GM12878 (cell line): ENCODE data around the gene NSL1. TPM values are rescaled to one million over a fixed set of nuclear protein-coding genes. Genes with fewer than 3 reads are reported as not detected.

Experiments used
- ATAC-seq: fragments of 200-7000 bp; cut with Tn5 transposase; 3 replicates; pipeline ENCODE4 v1.9.1; 2020; ENCODE audit warnings: mild to moderate bottlenecking, moderate library complexity
- BruUV-seq: library from RNA; stranded (reverse); fragments of 400-500 nt; replicated peaks from 2 replicates; lab custom pipeline; 2021; lab: Mats Ljungman, UMichigan
- CTCF ChIA-PET: fragments of 300-600 bp; sonication (Branson Sonifier 250); formaldehyde crosslinking; extraction: SDS; loops from one replicate; lab custom pipeline; 2021; ENCODE audit warnings: inconsistent platforms; lab: Yijun Ruan, JAX
- POLR2A ChIA-PET: fragments of 350-600 bp; formaldehyde crosslinking; extraction: SDS; loops from one replicate; lab custom pipeline; 2021; ENCODE audit warnings: inconsistent platforms; lab: Charles Lee
- RAD21 ChIA-PET: fragments of 300-600 bp; sonication (Branson Sonifier 250); formaldehyde crosslinking; loops from one replicate; lab custom pipeline; 2023; ENCODE audit warnings: antibody characterized with exemption; ENCODE audit not compliant: unreplicated experiment; lab: Charles Lee
- SMC1A ChIA-PET: fragments of 300-600 bp; sonication (Branson Sonifier 250); formaldehyde crosslinking; loops from one replicate; lab custom pipeline; 2023; ENCODE audit not compliant: unreplicated experiment, uncharacterized antibody; lab: Charles Lee
- DNase-seq: peaks from one replicate; pipeline ENCODE4 v3.0.0-alpha.2; 2011; ENCODE audit warnings: low read depth, low spot score
- FAIRE-seq: peaks from 3 replicates; lab custom pipeline; 2011; peaks lifted over from hg19 to GRCh38; lab: Jason Lieb, UNC
- H2AFZ ChIP-seq: 2 replicates; pipeline ENCODE4 v1.6.0; 2011; ENCODE audit warnings: low read depth, low read length, control low read depth; ENCODE audit not compliant: control insufficient read depth
- H3K27ac ChIP-seq: 2 replicates; pipeline ENCODE4 v1.5.1; 2011; ENCODE audit warnings: control low read depth; ENCODE audit not compliant: control insufficient read depth, insufficient read depth
- H3K27me3 ChIP-seq, 2 experiments: replicated peaks in 1 of 2; 2 replicates each; pipeline versions ENCODE4 v1.6.0 to v1.6.1; 2011; ENCODE audit warnings: low read length in 1 of 2; ENCODE audit not compliant: control insufficient read depth in 2 of 2, insufficient read depth in 2 of 2
- H3K36me3 ChIP-seq, 2 experiments: 2 replicates each; pipeline ENCODE4 v1.5.1; 2011; ENCODE audit warnings: low read length in 1 of 2; ENCODE audit not compliant: control insufficient read depth in 2 of 2, insufficient read depth in 2 of 2
- H3K4me1 ChIP-seq: 2 replicates; pipeline ENCODE4 v1.6.1; 2011; ENCODE audit warnings: mild to moderate bottlenecking, low read length, moderate library complexity, mixed read lengths; ENCODE audit not compliant: control insufficient read depth, insufficient read depth
- H3K4me2 ChIP-seq: 2 replicates; pipeline ENCODE4 v1.6.0; 2011; ENCODE audit warnings: control low read depth; ENCODE audit not compliant: control insufficient read depth, insufficient read depth
- H3K4me3 ChIP-seq: fragments of 200-600 bp; sonication (generic); 2 replicates; pipeline ENCODE4 v1.5.1; 2016
- H3K79me2 ChIP-seq: 2 replicates; pipeline ENCODE4 v1.6.0; 2011; ENCODE audit warnings: low read length; ENCODE audit not compliant: control insufficient read depth, insufficient read depth
- H3K9ac ChIP-seq: 2 replicates; pipeline ENCODE4 v1.8.0; 2011; ENCODE audit warnings: low read length, control low read depth, mixed read lengths; ENCODE audit not compliant: control insufficient read depth, insufficient read depth
- H3K9me3 ChIP-seq: replicated peaks from 3 replicates; pipeline ENCODE4 v1.5.1; 2011; ENCODE audit warnings: mild to moderate bottlenecking, low read length; ENCODE audit not compliant: control insufficient read depth, insufficient read depth
- H4K20me1 ChIP-seq: 2 replicates; pipeline ENCODE4 v1.6.0; 2011; ENCODE audit not compliant: control insufficient read depth, insufficient read depth
- ATF3 ChIP-seq: IDR thresholded peaks from 2 replicates; pipeline ENCODE4 v1.6.1; 2011; ENCODE audit warnings: low read depth, mild to moderate bottlenecking, low read length, moderate library complexity, borderline replicate concordance; ENCODE audit errors: extremely low read depth
- CBX5 ChIP-seq: sonication (generic); IDR thresholded peaks from 2 replicates; pipeline ENCODE4 v1.6.1; 2016; ENCODE audit warnings: low read depth, moderate library complexity, mild to moderate bottlenecking, inconsistent platforms
- CHD2 ChIP-seq: IDR thresholded peaks from 2 replicates; pipeline ENCODE4 v1.6.1; 2011; ENCODE audit warnings: low read depth, low read length, improper control_type of control experiment, borderline replicate concordance
- ETV6 ChIP-seq, 2 experiments: fragments of 450-650 bp in 1 of 2; IDR thresholded peaks in 1 of 2; conservative IDR thresholded peaks in 1 of 2; 2 replicates each; pipeline ENCODE4 v1.6.1; 2014; ENCODE audit warnings: antibody characterized with exemption in 1 of 2, borderline replicate concordance in 1 of 2, low read depth in 1 of 2, mild to moderate bottlenecking in 1 of 2, moderate library complexity in 1 of 2
- HCFC1 ChIP-seq: fragments of 150-350 bp; IDR thresholded peaks from 2 replicates; pipeline ENCODE4 v1.6.1; 2014; ENCODE audit warnings: low read length
- IKZF2 ChIP-seq, 2 experiments: fragments of 450-650 bp; IDR thresholded peaks; 2 replicates each; pipeline ENCODE4 v1.6.1; 2017; ENCODE audit warnings: mild to moderate bottlenecking in 2 of 2, moderate library complexity in 2 of 2
- IRF4 ChIP-seq: IDR thresholded peaks from 2 replicates; pipeline ENCODE4 v1.6.1; 2011; ENCODE audit warnings: low read depth, low read length
- MEF2A ChIP-seq: IDR thresholded peaks from 2 replicates; pipeline ENCODE4 v1.6.1; 2011; ENCODE audit warnings: low read depth, mild to moderate bottlenecking, low read length, moderate library complexity; ENCODE audit not compliant: insufficient read depth
- MEF2B ChIP-seq: fragments of 450-650 bp; IDR thresholded peaks from 2 replicates; pipeline ENCODE4 v1.6.1; 2018; ENCODE audit warnings: mild to moderate bottlenecking, moderate library complexity; ENCODE audit not compliant: partially characterized antibody, poor library complexity, severe bottlenecking
- MXI1 ChIP-seq: fragments of 150-350 bp; IDR thresholded peaks from 2 replicates; pipeline ENCODE4 v1.6.1; 2011; ENCODE audit warnings: low read depth, mild to moderate bottlenecking, inconsistent platforms, low read length, improper control_type of control experiment
- NBN ChIP-seq: fragments of 450-650 bp; IDR thresholded peaks from 2 replicates; pipeline ENCODE4 v1.6.1; 2016
- NR2C1 ChIP-seq: fragments of 450-650 bp; IDR thresholded peaks from 2 replicates; pipeline ENCODE4 v1.6.1; 2017; ENCODE audit warnings: antibody characterized with exemption, mild to moderate bottlenecking, moderate library complexity
- PAX8 ChIP-seq: fragments of 450-650 bp; IDR thresholded peaks from 2 replicates; pipeline ENCODE4 v1.6.1; 2017; ENCODE audit warnings: mild to moderate bottlenecking, moderate library complexity
- SRF ChIP-seq, 2 experiments: IDR thresholded peaks; 2 replicates each; pipeline ENCODE4 v1.6.1; 2011; ENCODE audit warnings: low read depth in 2 of 2, low read length in 2 of 2, mild to moderate bottlenecking in 1 of 2, moderate library complexity in 1 of 2
- TAF1 ChIP-seq: IDR thresholded peaks from 2 replicates; pipeline ENCODE4 v1.6.1; 2011; ENCODE audit warnings: mild to moderate bottlenecking, low read depth, low read length, borderline replicate concordance
- TBL1XR1 ChIP-seq: IDR thresholded peaks from 2 replicates; pipeline ENCODE4 v1.6.1; 2012; ENCODE audit warnings: low read depth, low read length, improper control_type of control experiment
- TCF3 ChIP-seq: IDR thresholded peaks from 2 replicates; pipeline ENCODE4 v1.6.1; 2012; ENCODE audit warnings: low read depth, mild to moderate bottlenecking, low read length, borderline replicate concordance; ENCODE audit not compliant: insufficient read depth
- YBX1 ChIP-seq: fragments of 450-650 bp; IDR thresholded peaks from 2 replicates; pipeline ENCODE4 v1.6.1; 2016; ENCODE audit warnings: antibody characterized with exemption
- ZNF622 ChIP-seq: fragments of 450-650 bp; IDR thresholded peaks from 2 replicates; pipeline ENCODE4 v1.6.1; 2017; ENCODE audit warnings: mild to moderate bottlenecking, inconsistent platforms
- WGBS: methylation state at CpG from one replicate; pipeline ENCODE4 v1.1.6; 2016; ENCODE audit warnings: low lambda C conversion rate; ENCODE audit not compliant: insufficient replicate concordance, insufficient coverage; ENCODE audit errors: missing lambda C conversion rate; 5-methylcytosine and 5-hydroxymethylcytosine counted together
- in situ Hi-C: fragments of 300-500 bp; cut with MboI; formaldehyde crosslinking; loops from 9 replicates; pipeline ENCODE4 v1.14.3; 2018; ENCODE audit warnings: mixed read lengths
- intact Hi-C: fragments of 100-400 bp; cut with micrococcal nuclease; formaldehyde crosslinking; loops from one replicate; pipeline ENCODE4 v1.14.2; 2022; ENCODE audit not compliant: unreplicated experiment
- polyA plus RNA-seq, 11 experiments: library from polyadenylated mRNA; depleted of rRNA in 4 of 11; unstranded in 6 of 11; stranded (reverse) in 5 of 11; fragments of >200 nt; fragmentation: Nextera tagmentation in 4 of 11; fragmentation: Illumina TruSeq in 1 of 11; extraction: Ambion mirVana in 4 of 11; extraction: Trizol in 1 of 11; gene quantifications; 1 replicate in 1 of 11; 2 replicates in 10 of 11; pipeline versions ENCODE4 v1.2.1 to v1.2.3, GENCODE V29; 2011 to 2016; ENCODE audit warnings: inconsistent platforms in 2 of 11, missing spikeins in 2 of 11, low read depth in 1 of 11
- total RNA-seq, 4 experiments: library from RNA; depleted of rRNA in 3 of 4; stranded (reverse); fragments of >200 nt in 3 of 4; fragmentation: Illumina TruSeq in 1 of 4; extraction: Trizol in 1 of 4; gene quantifications; 2 replicates each; pipeline versions ENCODE4 v1.2.1 to v1.2.3, GENCODE V29; 2013 to 2021
- TF ChIP-seq, protein P1 (sequence below): fragments of 450-650 bp; IDR thresholded peaks from 2 replicates; pipeline ENCODE4 v1.6.1; 2017; ENCODE audit warnings: mild to moderate bottlenecking, moderate library complexity

NSL1 gene
- total and polyA plus RNA-seq, 10 of the 15 experiments (the other 5 are each of a cell fraction or from before 2014, with no cell fraction given) = 36.7 to 74.2 (median 46.4) TPM

- FAIRE-seq (no peak), DNase-seq (no peak)
- Histone ChIP-seq H3K9me3 (no peaks in the 10 kb centered on the region), H3K9ac (no peak overlapping the region), H3K79me2 (no peaks in the 10 kb centered on the region), H3K27me3 (no peaks in the 10 kb centered on the region), H3K36me3 (peaks cover 0 to 2% of the 10 kb centered on the region in 2 experiments; a peak in 2 of 4 replicates), H4K20me1 (no peaks in the 10 kb centered on the region)
- POLR2A ChIA-PET = interaction anchor here (0.5 to 2.5 kb wide), 5 partner anchors 36 to 379 kb away, joined by 3 to 6 read pairs (median 3); no protein-coding TSS in a partner anchor
- CTCF ChIA-PET = interaction anchor here (0.6 to 7.4 kb wide), 32 partner anchors 9 to 325 kb away, joined by 3 to 103 read pairs (median 5); partner anchors contain the start of genes ATF3, NSL1 and TATDN3
- WGBS = 75% methylated on average over 2 of the region's 2 CpGs
- in situ Hi-C loops (no loop called here), intact Hi-C loops (no loop called here)
- TF ChIP-seq ZNF622 (no peak), MEF2B (no peak), CBX5 (no peak), YBX1 (no peak), TAF1 (no peak), CHD2 (no peak), TCF3 (no peak), MEF2A (no peak), NBN (no peak), PAX8 (no peak), IKZF2 (IDR thresholded peaks at IDR 0.05) (no peak), HCFC1 (no peak), MXI1 (no peak), IRF4 (no peak), SRF (IDR thresholded peaks at IDR 0.05; ENCODE audit: low read depth in 2 of 2, low read length in 2 of 2) (no peak), NR2C1 (no peak), ETV6 (conservative IDR thresholded peaks at IDR 0.05 in 1 of 2, IDR thresholded peaks at IDR 0.05 in 1 of 2; ENCODE audit: borderline replicate concordance in 1 of 2, low read depth in 1 of 2) (no peak), ATF3 (no peak), TBL1XR1 (no peak)
- TF ChIP-seq, protein P1, sequence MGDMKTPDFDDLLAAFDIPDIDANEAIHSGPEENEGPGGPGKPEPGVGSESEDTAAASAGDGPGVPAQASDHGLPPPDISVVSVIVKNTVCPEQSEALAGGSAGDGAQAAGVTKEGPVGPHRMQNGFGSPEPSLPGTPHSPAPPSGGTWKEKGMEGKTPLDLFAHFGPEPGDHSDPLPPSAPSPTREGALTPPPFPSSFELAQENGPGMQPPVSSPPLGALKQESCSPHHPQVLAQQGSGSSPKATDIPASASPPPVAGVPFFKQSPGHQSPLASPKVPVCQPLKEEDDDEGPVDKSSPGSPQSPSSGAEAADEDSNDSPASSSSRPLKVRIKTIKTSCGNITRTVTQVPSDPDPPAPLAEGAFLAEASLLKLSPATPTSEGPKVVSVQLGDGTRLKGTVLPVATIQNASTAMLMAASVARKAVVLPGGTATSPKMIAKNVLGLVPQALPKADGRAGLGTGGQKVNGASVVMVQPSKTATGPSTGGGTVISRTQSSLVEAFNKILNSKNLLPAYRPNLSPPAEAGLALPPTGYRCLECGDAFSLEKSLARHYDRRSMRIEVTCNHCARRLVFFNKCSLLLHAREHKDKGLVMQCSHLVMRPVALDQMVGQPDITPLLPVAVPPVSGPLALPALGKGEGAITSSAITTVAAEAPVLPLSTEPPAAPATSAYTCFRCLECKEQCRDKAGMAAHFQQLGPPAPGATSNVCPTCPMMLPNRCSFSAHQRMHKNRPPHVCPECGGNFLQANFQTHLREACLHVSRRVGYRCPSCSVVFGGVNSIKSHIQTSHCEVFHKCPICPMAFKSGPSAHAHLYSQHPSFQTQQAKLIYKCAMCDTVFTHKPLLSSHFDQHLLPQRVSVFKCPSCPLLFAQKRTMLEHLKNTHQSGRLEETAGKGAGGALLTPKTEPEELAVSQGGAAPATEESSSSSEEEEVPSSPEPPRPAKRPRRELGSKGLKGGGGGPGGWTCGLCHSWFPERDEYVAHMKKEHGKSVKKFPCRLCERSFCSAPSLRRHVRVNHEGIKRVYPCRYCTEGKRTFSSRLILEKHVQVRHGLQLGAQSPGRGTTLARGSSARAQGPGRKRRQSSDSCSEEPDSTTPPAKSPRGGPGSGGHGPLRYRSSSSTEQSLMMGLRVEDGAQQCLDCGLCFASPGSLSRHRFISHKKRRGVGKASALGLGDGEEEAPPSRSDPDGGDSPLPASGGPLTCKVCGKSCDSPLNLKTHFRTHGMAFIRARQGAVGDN = no peak
- TF ChIP-seq, all 136 proteins: peak for 0
- H3K4me2 ChIP-seq = no peak overlapping the region
- H3K27ac ChIP-seq = no peak overlapping the region
- no peak overlapping the region for H3K4me3 ChIP-seq
- no peak overlapping the region for H2AFZ ChIP-seq
- BruUV-seq = no TSS peak
- peaks cover 10% of the 10 kb centered on the region; the same call in 1 of the 2 replicates for H3K4me1 ChIP-seq
- ChIA-PET RAD21 (interaction anchor here (0.7 to 3.9 kb wide), 21 partner anchors 10 to 325 kb away, joined by 3 to 45 read pairs (median 6); partner anchors contain the start of gene BATF3), SMC1A (interaction anchor here (0.8 to 6.3 kb wide), 39 partner anchors 9 to 324 kb away, joined by 3 to 80 read pairs (median 4); partner anchors contain the start of genes NSL1 and TATDN3)
- peak; percentile 70 for ATAC-seq
Measured at GRCh38 chr1:212781225-212781624, 10.4 kb downstream of the NSL1 start.
